Fibroblast of lung (primary cell): ENCODE data around the gene NMNAT2.

ENCODE experiments used
- EZH2 ChIP-seq: IDR thresholded peaks from 2 replicates; pipeline ENCODE4 v1.5.1; 2012; ENCODE audit warnings: low read length, control low read depth, mild to moderate bottlenecking; ENCODE audit errors: missing control alignments
- TF ChIP-seq, protein P1 (sequence below), 2 donors: IDR thresholded peaks in 1 of 2; conservative IDR thresholded peaks in 1 of 2; 1 replicate in 1 of 2; 2 replicates in 1 of 2; pipeline ENCODE4 v1.5.1; 2011 to 2012; ENCODE audit warnings: low read length in 2 of 2, control low read depth in 1 of 2, inconsistent platforms in 1 of 2, low read depth in 1 of 2, mild to moderate bottlenecking in 1 of 2

DNA sequence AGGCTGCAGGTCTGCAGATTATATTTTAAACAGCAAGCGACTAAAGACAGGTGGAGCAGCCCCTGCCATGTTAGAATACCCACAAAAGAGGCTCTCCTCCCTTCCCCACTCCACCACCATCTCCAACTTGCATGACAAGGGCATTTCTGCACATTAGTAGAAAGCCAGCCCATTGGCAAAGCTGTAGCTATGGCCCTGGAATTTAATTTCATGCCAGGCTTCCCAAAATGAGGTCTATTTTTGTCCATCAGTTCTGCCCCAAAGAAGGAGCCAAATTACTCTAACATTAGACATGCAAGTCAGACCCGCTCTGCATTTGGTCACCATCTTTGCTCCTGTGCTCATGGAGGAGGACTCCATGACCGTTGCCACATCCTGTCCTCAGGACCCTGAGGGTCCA, 116.9 kb downstream of the NMNAT2 start:
- TF ChIP-seq, protein P1, sequence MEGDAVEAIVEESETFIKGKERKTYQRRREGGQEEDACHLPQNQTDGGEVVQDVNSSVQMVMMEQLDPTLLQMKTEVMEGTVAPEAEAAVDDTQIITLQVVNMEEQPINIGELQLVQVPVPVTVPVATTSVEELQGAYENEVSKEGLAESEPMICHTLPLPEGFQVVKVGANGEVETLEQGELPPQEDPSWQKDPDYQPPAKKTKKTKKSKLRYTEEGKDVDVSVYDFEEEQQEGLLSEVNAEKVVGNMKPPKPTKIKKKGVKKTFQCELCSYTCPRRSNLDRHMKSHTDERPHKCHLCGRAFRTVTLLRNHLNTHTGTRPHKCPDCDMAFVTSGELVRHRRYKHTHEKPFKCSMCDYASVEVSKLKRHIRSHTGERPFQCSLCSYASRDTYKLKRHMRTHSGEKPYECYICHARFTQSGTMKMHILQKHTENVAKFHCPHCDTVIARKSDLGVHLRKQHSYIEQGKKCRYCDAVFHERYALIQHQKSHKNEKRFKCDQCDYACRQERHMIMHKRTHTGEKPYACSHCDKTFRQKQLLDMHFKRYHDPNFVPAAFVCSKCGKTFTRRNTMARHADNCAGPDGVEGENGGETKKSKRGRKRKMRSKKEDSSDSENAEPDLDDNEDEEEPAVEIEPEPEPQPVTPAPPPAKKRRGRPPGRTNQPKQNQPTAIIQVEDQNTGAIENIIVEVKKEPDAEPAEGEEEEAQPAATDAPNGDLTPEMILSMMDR (conservative IDR thresholded peaks at IDR 0.05 in 1 of 2, IDR thresholded peaks at IDR 0.05 in 1 of 2; ENCODE audit: low read depth in 1 of 2, low read length in 2 of 2): no peak
- TF ChIP-seq EZH2: no peak
